Left ventricle myocardium inferior (tissue), 1 donor: ENCODE results near the gene WDR46. TPM values are rescaled to one million over a fixed set of nuclear protein-coding genes. Genes with fewer than 3 reads are reported as not detected.

Source experiments
- DNase-seq: peaks from one replicate; pipeline ENCODE4 v3.0.0-alpha.2; 2020
- H3K27ac ChIP-seq: fragments of 200-600 bp; replicated peaks from 2 replicates; pipeline ENCODE4 v1.8.0; 2021
- H3K27me3 ChIP-seq: fragments of 200-600 bp; 2 replicates; pipeline ENCODE4 v1.8.0; 2021; ENCODE audit warnings: low read depth
- H3K36me3 ChIP-seq: fragments of 200-600 bp; 2 replicates; pipeline ENCODE4 v1.8.0; 2021
- H3K4me1 ChIP-seq: fragments of 200-600 bp; 2 replicates; pipeline ENCODE4 v1.8.0; 2021
- H3K4me3 ChIP-seq: fragments of 200-600 bp; 2 replicates; pipeline ENCODE4 v1.8.0; 2021; ENCODE audit warnings: mild to moderate bottlenecking, moderate library complexity
- H3K9me3 ChIP-seq: fragments of 200-600 bp; replicated peaks from 2 replicates; pipeline ENCODE4 v1.8.0; 2021
- intact Hi-C: fragments of 100-400 bp; cut with micrococcal nuclease; formaldehyde crosslinking; loops from one replicate; pipeline ENCODE4 v1.11.0; 2022
- total RNA-seq: library from RNA; stranded (reverse); fragmentation: NEBNext Ultra II Directional; extraction: Animal tissue kit (Norgen Biotek cat#: 25700); gene quantifications from one replicate; pipeline ENCODE4 v1.2.1, GENCODE V29; 2021
- TF ChIP-seq, protein P1 (sequence below): fragments of 200-600 bp; IDR thresholded peaks from 2 replicates; pipeline ENCODE4 v1.8.0; 2021; ENCODE audit warnings: antibody characterized with exemption, mild to moderate bottlenecking, borderline replicate concordance
- donor health status: DM: no; HTN: yes; CAD: no; lungs with severe emphysema.

WDR46 gene
- total RNA-seq, 1 donor from 2014 or later: 13.3 TPM

GRCh38 chr6:33279971-33280511, 9.0 kb downstream of the WDR46 start:
- Histone ChIP-seq H3K36me3 (peaks cover 71% of the 10 kb centered on the region), H3K27ac (no peak overlapping the region), H3K27me3 (no peaks in the 10 kb centered on the region), H3K9me3 (no peaks in the 10 kb centered on the region), H3K4me1 (peaks cover 45% of the 10 kb centered on the region), H3K4me3 (no peak overlapping the region)
- DNase-seq: no peak
- TF ChIP-seq, protein P1, sequence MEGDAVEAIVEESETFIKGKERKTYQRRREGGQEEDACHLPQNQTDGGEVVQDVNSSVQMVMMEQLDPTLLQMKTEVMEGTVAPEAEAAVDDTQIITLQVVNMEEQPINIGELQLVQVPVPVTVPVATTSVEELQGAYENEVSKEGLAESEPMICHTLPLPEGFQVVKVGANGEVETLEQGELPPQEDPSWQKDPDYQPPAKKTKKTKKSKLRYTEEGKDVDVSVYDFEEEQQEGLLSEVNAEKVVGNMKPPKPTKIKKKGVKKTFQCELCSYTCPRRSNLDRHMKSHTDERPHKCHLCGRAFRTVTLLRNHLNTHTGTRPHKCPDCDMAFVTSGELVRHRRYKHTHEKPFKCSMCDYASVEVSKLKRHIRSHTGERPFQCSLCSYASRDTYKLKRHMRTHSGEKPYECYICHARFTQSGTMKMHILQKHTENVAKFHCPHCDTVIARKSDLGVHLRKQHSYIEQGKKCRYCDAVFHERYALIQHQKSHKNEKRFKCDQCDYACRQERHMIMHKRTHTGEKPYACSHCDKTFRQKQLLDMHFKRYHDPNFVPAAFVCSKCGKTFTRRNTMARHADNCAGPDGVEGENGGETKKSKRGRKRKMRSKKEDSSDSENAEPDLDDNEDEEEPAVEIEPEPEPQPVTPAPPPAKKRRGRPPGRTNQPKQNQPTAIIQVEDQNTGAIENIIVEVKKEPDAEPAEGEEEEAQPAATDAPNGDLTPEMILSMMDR: peak; percentile 29
- intact Hi-C loops: no loop called here

- intact Hi-C loops: no loop called here
- no peak overlapping the region for H3K4me3 ChIP-seq
- H3K27me3 ChIP-seq: no peaks in the 10 kb centered on the region
- DNase-seq: no peak
- H3K27ac ChIP-seq: peak overlapping the region; percentile 97
- peaks cover 71% of the 10 kb centered on the region for H3K36me3 ChIP-seq
- H3K9me3 ChIP-seq: no peaks in the 10 kb centered on the region
- peaks cover 53% of the 10 kb centered on the region for H3K4me1 ChIP-seq
- TF ChIP-seq, protein P1: no peak
Observed at GRCh38 chr6:33279257-33279695, 9.8 kb downstream of the WDR46 start.

DNA sequence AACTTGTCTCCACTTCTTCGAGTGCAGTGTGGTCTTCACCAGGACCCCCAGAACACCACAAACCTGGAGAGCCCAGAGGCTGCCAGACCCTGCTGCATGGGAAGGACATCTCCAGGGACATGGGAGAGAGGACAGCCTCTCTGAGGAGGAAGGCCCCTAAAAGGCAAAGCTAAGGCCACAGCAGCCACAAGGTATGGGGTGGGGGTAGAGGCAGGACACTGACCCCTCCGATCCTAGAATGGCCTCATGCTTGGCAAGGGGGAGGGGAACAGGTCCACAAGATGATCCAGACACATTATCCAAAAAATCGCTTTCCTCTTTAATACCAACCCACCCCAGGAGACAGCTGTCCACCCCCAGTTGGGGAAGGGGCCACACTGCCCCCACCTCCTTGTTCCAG, 10.2 kb downstream of the WDR46 start:
- peaks cover 58% of the 10 kb centered on the region for H3K4me1 ChIP-seq
- H3K27ac ChIP-seq: peak overlapping the region; percentile 97
- H3K36me3 ChIP-seq: peaks cover 71% of the 10 kb centered on the region
- no peak for DNase-seq
- H3K4me3 ChIP-seq: no peak overlapping the region
- intact Hi-C loops: no loop called here
- TF ChIP-seq, protein P1: no peak
- H3K9me3 ChIP-seq: no peaks in the 10 kb centered on the region
- no peaks in the 10 kb centered on the region for H3K27me3 ChIP-seq

- no peaks in the 10 kb centered on the region for H3K9me3 ChIP-seq
- peaks cover 71% of the 10 kb centered on the region for H3K36me3 ChIP-seq
- no peak for DNase-seq
- H3K4me3 ChIP-seq: peak overlapping the region; percentile 88
- peaks cover 62% of the 10 kb centered on the region for H3K4me1 ChIP-seq
- intact Hi-C loops: no loop called here
- TF ChIP-seq, protein P1: no peak
- peak overlapping the region; percentile 97 for H3K27ac ChIP-seq
- H3K27me3 ChIP-seq: no peaks in the 10 kb centered on the region
Observed at GRCh38 chr6:33278392-33278741, 10.7 kb downstream of the WDR46 start.

GRCh38 chr6:33277663-33278391, 11.2 kb downstream of the WDR46 start:
- intact Hi-C loops: no loop called here
- peak overlapping the region; percentile 88 for H3K4me3 ChIP-seq
- H3K9me3 ChIP-seq: no peaks in the 10 kb centered on the region
- peaks cover 67% of the 10 kb centered on the region for H3K4me1 ChIP-seq
- TF ChIP-seq, protein P1: no peak
- no peaks in the 10 kb centered on the region for H3K27me3 ChIP-seq
- no peak for DNase-seq
- peaks cover 71% of the 10 kb centered on the region for H3K36me3 ChIP-seq
- peak overlapping the region; percentile 97 for H3K27ac ChIP-seq
